Measurements from ENCODE around the gene MAP2. TPM values are rescaled to one million over a fixed set of nuclear protein-coding genes. Genes with fewer than 3 reads are reported as not detected.
A peak's percentile ranks its signal among the peaks of the same experiment; 100 is the strongest.

MAP2 gene, protein sequence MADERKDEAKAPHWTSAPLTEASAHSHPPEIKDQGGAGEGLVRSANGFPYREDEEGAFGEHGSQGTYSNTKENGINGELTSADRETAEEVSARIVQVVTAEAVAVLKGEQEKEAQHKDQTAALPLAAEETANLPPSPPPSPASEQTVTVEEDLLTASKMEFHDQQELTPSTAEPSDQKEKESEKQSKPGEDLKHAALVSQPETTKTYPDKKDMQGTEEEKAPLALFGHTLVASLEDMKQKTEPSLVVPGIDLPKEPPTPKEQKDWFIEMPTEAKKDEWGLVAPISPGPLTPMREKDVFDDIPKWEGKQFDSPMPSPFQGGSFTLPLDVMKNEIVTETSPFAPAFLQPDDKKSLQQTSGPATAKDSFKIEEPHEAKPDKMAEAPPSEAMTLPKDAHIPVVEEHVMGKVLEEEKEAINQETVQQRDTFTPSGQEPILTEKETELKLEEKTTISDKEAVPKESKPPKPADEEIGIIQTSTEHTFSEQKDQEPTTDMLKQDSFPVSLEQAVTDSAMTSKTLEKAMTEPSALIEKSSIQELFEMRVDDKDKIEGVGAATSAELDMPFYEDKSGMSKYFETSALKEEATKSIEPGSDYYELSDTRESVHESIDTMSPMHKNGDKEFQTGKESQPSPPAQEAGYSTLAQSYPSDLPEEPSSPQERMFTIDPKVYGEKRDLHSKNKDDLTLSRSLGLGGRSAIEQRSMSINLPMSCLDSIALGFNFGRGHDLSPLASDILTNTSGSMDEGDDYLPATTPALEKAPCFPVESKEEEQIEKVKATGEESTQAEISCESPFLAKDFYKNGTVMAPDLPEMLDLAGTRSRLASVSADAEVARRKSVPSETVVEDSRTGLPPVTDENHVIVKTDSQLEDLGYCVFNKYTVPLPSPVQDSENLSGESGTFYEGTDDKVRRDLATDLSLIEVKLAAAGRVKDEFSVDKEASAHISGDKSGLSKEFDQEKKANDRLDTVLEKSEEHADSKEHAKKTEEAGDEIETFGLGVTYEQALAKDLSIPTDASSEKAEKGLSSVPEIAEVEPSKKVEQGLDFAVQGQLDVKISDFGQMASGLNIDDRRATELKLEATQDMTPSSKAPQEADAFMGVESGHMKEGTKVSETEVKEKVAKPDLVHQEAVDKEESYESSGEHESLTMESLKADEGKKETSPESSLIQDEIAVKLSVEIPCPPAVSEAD (N-terminal part only)
- 4.6 and 5.9 TPM in 2 replicates for total RNA-seq (2021; fragmentation: NEBNext Ultra II Directional; extraction: Animal tissue kit (Norgen Biotek cat#: 25700))
- polyA plus RNA-seq (2011; rRNA removed) = 7.2 and 9.4 TPM in 2 replicates
- polyA plus RNA-seq (2011; cell fraction: cytosol; rRNA removed) = 4.1 TPM
- 12.9 TPM for polyA plus RNA-seq (2011; cell fraction: nucleus; rRNA removed)
- 6.6 to 8.3 TPM (median 8.0 TPM) in 4 replicates for polyA plus RNA-seq (2012, experiment 1 of 2)
- 1.5 TPM for polyA plus RNA-seq (2012, experiment 2 of 2)
- 3.8 TPM for polyA plus RNA-seq (2013, experiment 1 of 2)
- polyA plus RNA-seq (2013, experiment 2 of 2) = 3.1 TPM
- polyA minus RNA-seq (2011; rRNA and poly(A)+ RNA removed) = 14.0 and 22.9 TPM in 2 replicates
- polyA minus RNA-seq (2011; cell fraction: cytosol; rRNA and poly(A)+ RNA removed) = 7.4 TPM
- 17.3 TPM for polyA minus RNA-seq (2011; cell fraction: nucleus; rRNA and poly(A)+ RNA removed)
- long read RNA-seq, experiment 1, partial matches to known transcripts = 0 of 1 reads
- long read RNA-seq, experiment 1, other reads (novel, unspliced or antisense) = 1 of 1 reads
- long read RNA-seq, experiment 2, partial matches to known transcripts = 0 of 2 reads
- long read RNA-seq, experiment 2, other reads (novel, unspliced or antisense) = 2 of 2 reads

DNA sequence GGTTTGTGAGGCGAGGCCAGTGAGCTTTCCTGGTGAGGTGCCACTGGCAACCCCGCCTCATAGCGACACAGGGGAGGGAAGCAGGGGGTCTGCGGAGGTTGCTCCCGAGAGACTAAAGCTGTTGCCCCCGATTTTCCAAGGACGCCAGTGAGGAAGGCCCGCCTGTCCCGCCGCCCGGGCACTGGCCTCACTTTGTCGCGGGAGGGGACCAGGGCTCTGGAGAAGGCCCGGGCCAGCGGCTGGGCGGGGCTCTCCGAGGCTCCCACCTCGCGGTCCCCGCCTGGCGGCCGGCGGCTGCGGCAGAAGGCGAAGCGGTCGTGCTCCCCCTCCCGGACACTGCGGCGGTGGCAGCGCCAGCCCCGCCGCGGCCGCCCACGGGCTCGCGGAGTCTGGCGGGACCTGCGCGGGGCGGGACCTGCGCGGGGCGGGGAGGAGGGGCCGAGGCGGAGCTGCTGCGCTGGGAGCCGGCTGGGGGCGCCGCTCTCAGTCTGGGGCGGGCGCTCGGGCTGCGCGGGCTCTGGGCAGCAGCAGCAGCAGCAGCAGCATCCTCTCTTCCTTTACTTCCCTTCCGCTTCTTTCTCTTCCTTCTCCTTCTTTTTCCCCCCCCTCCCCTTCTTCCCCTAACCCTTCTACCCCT lies at the start of gene MAP2:
Gene MAP2 (plus strand): TSS at position 486 of the 637 bp plus-strand sequence. CDS start 229,124 bp downstream, outside the sequence.
- Histone ChIP-seq H3K23me2 (ENCODE audit: low read depth, low read length) (peaks cover 5% of the 10 kb centered on the region; the same call in 1 of the 2 replicates), H4K91ac (replicated peaks; ENCODE audit: insufficient read length, low read length) (peak within 1 kb of the TSS; percentile 80), H2BK20ac (ENCODE audit: low read length) (no peak within 1 kb of the TSS), H4K5ac (ENCODE audit: insufficient read length, low read depth, low read length) (no peak within 1 kb of the TSS), H3K14ac (ENCODE audit: insufficient read length) (no peak within 1 kb of the TSS), H3K36me3 (ENCODE audit: control insufficient read depth in 2 of 4, insufficient read depth in 4 of 4, low read length in 3 of 4) (no peaks in the 10 kb centered on the region; a peak in 1 of 8 replicates), H3K4me2 (ENCODE audit: insufficient read depth in 1 of 2, low read depth in 2 of 2, low read length in 2 of 2) (peak within 1 kb of the TSS; percentile 90 to 96), H2BK12ac (ENCODE audit: low read depth, low read length) (0 out of 2 replicates have a peak within 1 kb of the TSS, but pooled peaks have one; percentile 35), H3K27ac (ENCODE audit: low read depth, low read length) (no peak within 1 kb of the TSS), H3K4ac (replicated peaks; ENCODE audit: insufficient read length, low read depth, low read length) (peak within 1 kb of the TSS; percentile 16), H3K27me3 (replicated peaks in 1 of 4; ENCODE audit: control insufficient read depth in 3 of 4, extremely low read depth in 1 of 4, insufficient read depth in 3 of 4, low read length in 3 of 4) (no peaks in the 10 kb centered on the region; a peak in 2 of 7 replicates), H2AK5ac (ENCODE audit: low read depth, low read length) (no peak within 1 kb of the TSS), H2BK120ac (replicated peaks; ENCODE audit: low read depth, low read length) (no peak within 1 kb of the TSS), H3K4me3 (ENCODE audit: extremely low read depth in 1 of 4, insufficient read depth in 2 of 4, low read depth in 3 of 4, low read length in 4 of 4) (peak within 1 kb of the TSS; percentile 54 to 91 (median 67)), H3K23ac (ENCODE audit: insufficient read length) (no peak within 1 kb of the TSS), H3K79me1 (ENCODE audit: low read depth, low read length) (no peaks in the 10 kb centered on the region), H2AFZ (ENCODE audit: low read length) (peak within 1 kb of the TSS; percentile 91; the same call in 1 of the 2 replicates), H2BK5ac (ENCODE audit: low read depth, low read length) (no peak within 1 kb of the TSS), H3K18ac (ENCODE audit: extremely low read depth, low read length) (no peak within 1 kb of the TSS; the same call in 1 of the 2 replicates), H3K79me2 (ENCODE audit: control insufficient read depth in 1 of 2, insufficient read depth in 2 of 2, low read length in 2 of 2) (no peaks in the 10 kb centered on the region), H2BK15ac (ENCODE audit: low read length) (no peak within 1 kb of the TSS), H4K20me1 (replicated peaks in 1 of 2; ENCODE audit: control insufficient read depth in 1 of 2, insufficient read depth in 2 of 2, low read length in 2 of 2) (no peaks in the 10 kb centered on the region), H3K4me1 (replicated peaks in 1 of 4; ENCODE audit: control insufficient read depth in 3 of 4, insufficient read depth in 4 of 4, low read length in 3 of 4) (peaks cover 0 to 6% (median 1%) of the 10 kb centered on the region in 4 experiments; a peak in 4 of 7 replicates), H3K56ac (replicated peaks; ENCODE audit: insufficient read length, low read depth, low read length) (no peak within 1 kb of the TSS), H3K9ac (replicated peaks in 1 of 4; ENCODE audit: extremely low read depth in 1 of 4, low read depth in 3 of 4, low read length in 3 of 4) (peak within 1 kb of the TSS in 1 of 4 experiments; percentile 43; a peak in 3 of 7 replicates), H3K9me3 (ENCODE audit: insufficient read depth in 2 of 2, low read depth in 1 of 2, low read length in 1 of 2) (no peaks in the 10 kb centered on the region), H4K8ac (ENCODE audit: extremely low read depth, insufficient read depth, low read length) (peak within 1 kb of the TSS; percentile 65)
- 8% methylated on average over 17 of the region's 57 CpGs; no CpG with 5 or more reads in 1 of the 2 experiments for WGBS, 2 experiments (ENCODE audit: extremely low coverage in 1 of 2, insufficient coverage in 1 of 2, insufficient read length in 1 of 2, insufficient replicate concordance in 2 of 2, low coverage in 1 of 2, low lambda C conversion rate in 2 of 2, missing lambda C conversion rate in 1 of 2)
- DNase-seq (ENCODE audit: low read depth in 1 of 2, low spot score in 2 of 2) = peak; percentile 54 to 89
- ChIA-PET CTCF (ENCODE audit: partially characterized antibody) (interaction anchor here (0.6 to 4.2 kb wide), 28 partner anchors 8 to 1017 kb away, joined by 3 to 31 read pairs (median 5); partner anchors contain the start of gene PTH2R), POLR2A (ENCODE audit: partially characterized antibody) (no interaction called here)
- FAIRE-seq = no peak
- TF ChIP-seq RAD21 (IDR thresholded peaks at IDR 0.05 in 1 of 2, conservative IDR thresholded peaks at IDR 0.05 in 1 of 2; ENCODE audit: low read depth in 2 of 2, low read length in 2 of 2) = peak; percentile 53 to 77
- TF ChIP-seq SP2 (IDR thresholded peaks at IDR 0.05; ENCODE audit: low read length) = no peak
- 0 out of 2 replicates have a peak, but pooled peaks have one; percentile 2 for TF ChIP-seq SRF (IDR thresholded peaks at IDR 0.05; ENCODE audit: low read depth, low read length)
- peak; percentile 43; the same call in 1 of the 2 replicates for TF ChIP-seq JUND (IDR thresholded peaks at IDR 0.05; ENCODE audit: low read length)

Data from H1 (cell line).